Measurements from ENCODE around the gene TMPRSS5.

The TMPRSS5 gene

GRCh38 chr11:113664981-113665710, 41.0 kb downstream of the TMPRSS5 start:
- no peak for DNase-seq

DNA sequence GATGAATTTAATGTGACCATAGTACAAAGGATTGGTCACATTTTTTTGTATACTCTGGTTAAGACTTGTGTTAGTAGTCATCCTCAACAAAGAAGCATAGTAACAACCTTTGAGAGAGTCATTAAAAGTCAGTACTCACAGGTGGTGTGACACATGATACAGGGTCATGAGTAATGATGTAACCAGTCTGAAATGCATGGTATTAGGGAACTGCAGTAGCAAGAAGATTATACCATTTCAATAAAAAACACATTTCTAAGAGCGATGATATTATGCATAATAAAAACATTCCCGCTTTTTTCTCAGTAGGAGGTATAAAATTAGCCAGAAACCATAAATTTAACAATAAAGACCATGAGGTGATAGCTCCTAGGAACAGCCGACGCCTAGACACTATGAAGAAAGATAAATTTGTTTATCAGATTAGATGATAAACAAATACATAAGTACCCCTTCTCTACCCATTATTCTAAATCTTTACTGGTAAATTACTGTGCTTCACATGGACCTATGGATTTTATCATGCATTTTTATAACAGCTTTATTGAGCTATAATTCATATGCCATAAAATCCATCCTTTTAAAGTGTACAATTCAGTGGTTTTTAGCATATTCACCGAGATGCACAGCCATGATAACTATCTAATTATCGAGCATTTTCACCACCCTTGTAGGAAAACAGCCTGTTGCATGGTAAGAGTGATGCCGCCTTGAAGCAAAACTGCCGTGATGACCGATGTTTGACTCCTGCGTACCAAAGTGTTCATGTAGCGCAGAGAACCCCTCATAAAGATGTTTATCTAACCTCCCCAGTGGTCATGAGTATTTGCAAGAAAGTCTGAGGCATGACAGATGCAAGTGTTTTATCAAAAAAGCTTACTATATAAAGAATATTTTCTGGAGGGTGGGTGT, 41.8 kb downstream of the TMPRSS5 start:
- DNase-seq = no peak

DNA sequence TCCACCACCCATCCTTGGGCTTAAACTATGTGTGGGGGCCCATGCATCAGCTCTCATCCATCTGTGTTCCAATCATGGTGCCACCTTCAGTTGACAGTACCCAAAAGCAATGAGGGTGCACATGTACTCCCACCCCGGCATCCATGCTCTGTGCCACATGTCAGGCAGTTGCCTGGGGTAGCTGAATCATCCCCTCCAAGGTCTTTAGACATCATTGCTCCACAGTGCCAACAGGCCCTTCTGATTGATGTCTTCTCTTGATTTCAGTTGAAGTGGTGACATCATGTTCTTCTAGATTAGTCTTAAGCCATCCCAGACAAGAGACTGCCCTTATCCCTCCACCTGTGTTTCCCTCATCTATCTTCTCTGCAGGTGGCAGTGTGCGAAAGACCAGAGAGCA, 42.5 kb downstream of the TMPRSS5 start:
- DNase-seq = no peak

DNA sequence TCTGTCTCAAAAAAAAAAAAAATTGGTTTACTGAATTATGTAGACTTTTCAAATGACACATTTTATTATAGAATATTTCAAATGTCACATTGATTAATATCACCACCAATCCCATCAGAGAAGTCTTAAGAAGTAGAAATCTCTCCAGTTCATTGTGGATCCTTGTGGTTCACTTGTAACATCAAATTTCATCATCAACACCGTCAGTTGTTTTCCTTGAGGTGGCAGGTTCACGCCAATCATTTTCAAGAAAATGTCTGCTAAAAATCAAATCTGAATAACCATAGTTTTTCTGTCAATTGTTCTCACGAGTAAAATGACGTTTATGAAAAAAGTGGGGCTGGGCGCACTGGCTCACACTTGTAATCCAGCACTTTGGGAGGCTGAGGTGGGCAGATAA, 50.3 kb downstream of the TMPRSS5 start:
- no peak for DNase-seq

- no peak for DNase-seq
These were observed 55.1 kb downstream of the TMPRSS5 start for GRCh38 chr11:113651023-113651422.

DNA sequence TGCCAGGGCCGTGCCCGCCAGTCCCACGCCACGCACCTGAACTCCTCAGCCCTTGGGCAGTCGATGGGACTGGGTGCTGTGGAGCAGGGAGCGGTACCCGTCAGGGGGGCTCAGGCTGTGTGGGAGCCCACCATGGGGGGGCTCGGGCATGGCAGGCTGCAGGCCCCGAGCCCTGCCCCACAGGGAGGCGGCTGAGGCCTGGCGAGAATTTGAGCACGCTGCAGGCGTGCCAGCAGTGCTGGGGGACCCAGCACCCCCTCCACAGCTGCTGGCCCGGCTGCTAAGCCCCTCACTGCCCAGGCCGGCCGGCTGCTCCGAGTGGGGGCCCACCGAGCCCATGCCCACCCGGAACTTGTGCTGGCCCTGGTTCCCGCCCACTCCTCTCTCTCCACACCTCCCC, 56.8 kb downstream of the TMPRSS5 start:
- no peak for DNase-seq

- DNase-seq = no peak
These were observed 58.3 kb downstream of the TMPRSS5 start for GRCh38 chr11:113647856-113648255.

GRCh38 chr11:113647108-113647507, 59.0 kb downstream of the TMPRSS5 start:
- peak; percentile 5 for DNase-seq

DNA sequence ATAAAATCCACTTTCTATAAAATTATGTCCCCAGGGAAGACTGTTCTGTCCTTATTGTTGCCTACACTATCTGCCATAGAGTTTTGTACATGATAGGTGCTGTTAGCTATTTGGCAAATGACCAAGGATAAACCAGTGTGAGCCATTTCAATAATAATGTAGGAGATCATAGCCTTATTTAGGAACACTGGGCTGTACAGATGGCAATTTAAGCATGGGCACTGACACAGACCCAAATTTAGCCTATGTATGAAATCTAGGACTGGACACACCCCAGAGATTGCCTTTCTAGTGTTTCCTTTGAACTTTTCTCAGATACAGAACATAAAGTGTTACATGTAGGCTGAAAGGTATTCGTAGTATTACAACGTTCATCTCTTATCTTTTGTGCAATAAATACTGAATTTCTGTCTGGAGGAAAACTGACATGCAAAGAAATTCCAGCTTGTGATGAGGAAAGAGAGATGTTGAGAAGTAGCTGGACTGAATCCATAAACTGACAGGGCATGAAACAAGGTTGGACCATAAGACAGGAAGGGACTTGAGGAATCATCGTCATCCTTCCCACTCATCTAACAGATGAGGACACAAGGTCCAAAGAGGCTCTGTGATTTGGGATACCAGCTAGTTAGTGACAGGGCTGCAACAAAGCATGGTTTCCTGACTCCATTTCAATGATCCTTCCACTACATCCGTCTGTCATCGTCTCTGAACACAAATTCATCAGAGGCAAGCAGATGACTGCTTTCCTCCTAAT, 60.3 kb downstream of the TMPRSS5 start:
- no peak for DNase-seq

DNA sequence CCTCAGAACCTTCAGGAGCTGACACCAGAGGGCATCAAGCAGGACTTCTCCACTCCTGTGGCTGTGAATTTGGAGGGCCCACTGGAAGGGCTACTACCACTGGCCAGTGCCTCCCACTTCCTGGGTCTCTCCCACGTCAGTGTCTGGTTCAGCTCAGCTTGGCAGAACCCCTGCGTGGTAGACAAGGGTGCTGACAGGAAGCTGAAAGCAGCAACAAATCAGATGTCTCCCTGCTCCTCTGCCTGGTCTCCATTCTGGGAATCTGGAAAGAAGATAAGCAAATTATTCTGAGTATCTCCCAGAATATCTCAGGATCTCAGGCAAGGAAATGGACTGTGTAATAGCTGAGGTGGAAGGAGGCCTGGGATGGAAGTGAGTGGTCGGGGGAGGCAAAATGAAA, 61.5 kb downstream of the TMPRSS5 start:
- no peak for DNase-seq

DNA sequence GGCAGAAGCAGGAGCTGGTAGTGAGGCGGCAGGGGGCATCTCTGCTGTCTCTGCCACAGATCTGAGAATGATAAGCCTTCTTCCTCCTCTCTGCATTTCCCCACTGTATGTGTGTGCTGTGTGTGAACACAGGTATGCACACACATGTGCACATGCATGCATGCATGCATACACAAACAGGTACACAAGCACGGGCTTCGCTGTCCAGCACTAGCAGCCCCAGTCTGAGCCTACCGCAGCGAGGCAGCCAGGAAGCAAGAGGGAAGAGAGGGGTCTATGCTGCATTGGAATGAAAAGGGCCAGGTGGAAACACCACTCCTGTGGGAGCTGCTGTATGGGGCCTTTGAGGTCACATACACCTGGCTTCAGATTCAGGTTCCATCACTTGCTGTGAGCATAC, 62.4 kb downstream of the TMPRSS5 start:
- DNase-seq = no peak

DNA sequence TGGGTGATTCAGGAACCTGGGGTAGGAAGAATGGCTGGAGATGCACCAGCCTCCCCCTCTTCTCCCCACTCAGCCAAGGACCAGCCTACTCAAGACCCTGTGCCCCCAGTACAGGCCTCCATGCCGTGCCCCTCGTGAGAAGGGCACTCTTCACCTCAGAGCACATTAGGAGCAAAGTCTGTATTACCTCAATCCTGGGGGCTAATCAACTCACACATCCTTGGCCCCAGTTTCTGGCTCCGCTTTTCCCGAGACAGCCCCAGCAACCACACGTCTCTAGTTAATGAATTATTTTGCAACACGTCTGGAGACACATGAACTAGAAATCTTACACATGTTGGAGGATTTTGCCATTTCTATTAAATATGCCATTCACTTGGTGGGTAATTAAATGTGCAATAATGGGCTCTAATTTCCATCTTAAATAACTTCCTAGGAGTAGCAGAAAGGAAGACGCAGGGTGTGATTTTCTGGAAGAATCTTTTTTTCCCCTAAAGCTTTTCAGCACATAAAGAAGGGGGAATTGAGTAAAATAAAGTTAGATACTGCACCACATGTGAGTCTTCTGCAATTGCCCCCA, 63.0 kb downstream of the TMPRSS5 start:
- no peak for DNase-seq

DNA sequence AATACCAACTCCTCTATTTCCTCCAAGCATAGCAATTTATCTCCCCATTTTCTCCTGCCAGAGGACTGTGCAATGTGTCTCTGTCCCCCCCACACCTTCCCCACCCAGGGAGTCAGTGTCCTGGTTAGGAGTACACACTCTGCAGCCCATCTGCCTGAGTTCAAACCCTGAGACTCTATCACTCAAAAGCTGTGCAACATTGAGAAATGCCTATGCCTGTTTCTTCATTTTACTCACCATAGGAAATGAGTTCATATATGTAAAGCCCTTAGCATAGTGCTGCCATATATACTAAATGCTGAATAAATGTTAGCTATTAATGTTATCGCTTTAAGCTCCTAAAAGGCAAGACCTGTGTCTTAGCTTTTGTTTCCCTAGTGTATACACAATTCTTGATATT, 64.0 kb downstream of the TMPRSS5 start:
- DNase-seq = peak; percentile 42

GRCh38 chr11:113638376-113638775, 67.7 kb downstream of the TMPRSS5 start:
- no peak for DNase-seq

GRCh38 chr11:113637636-113638035, 68.5 kb downstream of the TMPRSS5 start:
- DNase-seq = no peak

Data from activated CD4-positive, alpha-beta T cell treated with anti-CD3 and anti-CD28 coated beads, Interleukin-2, Interleukin-6, amounts not matched to agents 100 ng/mL and 50 ng/mL, durations not matched to agents 16 hours and 8 hours (primary cell).